CD14-positive monocyte (primary cell): ENCODE measurements around the gene CCDC186. TPM values are rescaled to one million over a fixed set of nuclear protein-coding genes. Genes with fewer than 3 reads are reported as not detected.

Source experiments
- DNase-seq, 3 donors: peaks; one replicate each; pipeline ENCODE4 v3.0.0-alpha.2; 2011 to 2022
- H2AFZ ChIP-seq: 2 replicates; pipeline ENCODE4 v1.6.0; 2012; ENCODE audit warnings: mild to moderate bottlenecking, low read depth, low read length, inconsistent platforms; ENCODE audit not compliant: insufficient read depth, poor library complexity, severe bottlenecking
- H3K27ac ChIP-seq, 2 donors: 1 replicate in 1 of 2; 2 replicates in 1 of 2; pipeline ENCODE4 v1.5.1; 2012 to 2013; ENCODE audit warnings: low read length in 2 of 2, control low read depth in 1 of 2, inconsistent platforms in 1 of 2, low read depth in 1 of 2, mild to moderate bottlenecking in 1 of 2
- H3K27me3 ChIP-seq, 2 donors: one replicate each; pipeline versions ENCODE4 v1.6.0 to v1.6.1; 2011 to 2013; ENCODE audit warnings: low read length in 2 of 2; ENCODE audit not compliant: control insufficient read depth in 2 of 2, insufficient read depth in 2 of 2
- H3K36me3 ChIP-seq, 2 donors: replicated peaks in 1 of 2; 1 replicate in 1 of 2; 2 replicates in 1 of 2; pipeline versions ENCODE4 v1.5.1 to v1.6.1; 2012 to 2013; ENCODE audit warnings: low read length in 2 of 2, control low read depth in 1 of 2, inconsistent platforms in 1 of 2, mild to moderate bottlenecking in 1 of 2; ENCODE audit not compliant: insufficient read depth in 2 of 2, control insufficient read depth in 1 of 2
- H3K4me1 ChIP-seq, 2 donors: 1 replicate in 1 of 2; 2 replicates in 1 of 2; pipeline versions ENCODE4 v1.5.1 to v1.6.1; 2012 to 2013; ENCODE audit warnings: low read length in 2 of 2, control low read depth in 1 of 2, inconsistent platforms in 1 of 2, mild to moderate bottlenecking in 1 of 2, moderate library complexity in 1 of 2; ENCODE audit not compliant: insufficient read depth in 2 of 2, control insufficient read depth in 1 of 2
- H3K4me2 ChIP-seq: replicated peaks from 2 replicates; pipeline ENCODE3; 2012; ENCODE audit warnings: low read length, moderate library complexity, mild to moderate bottlenecking; ENCODE audit not compliant: poor library complexity, severe bottlenecking; ENCODE audit errors: extremely low read depth
- H3K4me3 ChIP-seq, 3 experiments: fragments of 200-600 bp in 1 of 3; sonication (generic) in 1 of 3; replicated peaks in 1 of 3; 1 replicate in 2 of 3; 2 replicates in 1 of 3; pipeline ENCODE4 v1.5.1; 2011 to 2013; ENCODE audit warnings: low read length in 3 of 3, mild to moderate bottlenecking in 3 of 3, control low read depth in 2 of 3, low read depth in 2 of 3, inconsistent platforms in 1 of 3, moderate library complexity in 1 of 3
- H3K79me2 ChIP-seq: 2 replicates; pipeline ENCODE4 v1.6.0; 2012; ENCODE audit warnings: mild to moderate bottlenecking, control low read depth, inconsistent platforms, low read length, moderate library complexity; ENCODE audit not compliant: insufficient read depth
- H3K9ac ChIP-seq: 2 replicates; pipeline ENCODE4 v1.6.0; 2017; ENCODE audit warnings: low read length, mild to moderate bottlenecking; ENCODE audit not compliant: insufficient read depth, poor library complexity, severe bottlenecking
- H3K9me3 ChIP-seq, 2 donors: replicated peaks in 1 of 2; 1 replicate in 1 of 2; 2 replicates in 1 of 2; pipeline versions ENCODE4 v1.5.1 to v1.6.1; 2012 to 2013; ENCODE audit warnings: low read length in 2 of 2, control low read depth in 1 of 2; ENCODE audit not compliant: control insufficient read depth in 1 of 2, insufficient read depth in 1 of 2
- H4K20me1 ChIP-seq: 2 replicates; pipeline ENCODE4 v1.6.0; 2012; ENCODE audit warnings: mild to moderate bottlenecking, low read length, control low read depth, moderate library complexity; ENCODE audit not compliant: insufficient read depth
- H3K27ac Mint-ChIP-seq, 7 donors: one replicate each; pipeline ENCODE4 v1.8.0; 2020; ENCODE audit warnings: mild to moderate bottlenecking in 7 of 7, mixed read lengths in 7 of 7, moderate library complexity in 6 of 7, inconsistent platforms in 2 of 7
- H3K27me3 Mint-ChIP-seq, 3 donors: one replicate each; pipeline ENCODE4 v1.8.0; 2021 to 2022; ENCODE audit warnings: low read depth in 3 of 3, mild to moderate bottlenecking in 3 of 3, mixed read lengths in 3 of 3, moderate library complexity in 3 of 3, inconsistent platforms in 1 of 3
- H3K36me3 Mint-ChIP-seq, 2 donors: one replicate each; pipeline ENCODE4 v1.8.0; 2020; ENCODE audit warnings: mixed read lengths in 2 of 2, inconsistent platforms in 1 of 2, mild to moderate bottlenecking in 1 of 2
- H3K4me1 Mint-ChIP-seq: one replicate; pipeline ENCODE4 v1.8.0; 2020; ENCODE audit warnings: mild to moderate bottlenecking, mixed read lengths
- H3K4me3 Mint-ChIP-seq, 2 donors: one replicate each; pipeline ENCODE4 v1.8.0; 2020; ENCODE audit warnings: mild to moderate bottlenecking in 2 of 2, mixed read lengths in 2 of 2, moderate library complexity in 1 of 2
- H3K9me3 Mint-ChIP-seq, 7 donors: one replicate each; pipeline ENCODE4 v1.8.0; 2020 to 2022; ENCODE audit warnings: mixed read lengths in 7 of 7, mild to moderate bottlenecking in 6 of 7, moderate library complexity in 6 of 7, inconsistent platforms in 2 of 7
- CTCF ChIP-seq: fragments of 200-600 bp; IDR thresholded peaks from one replicate; pipeline ENCODE4 v1.8.0; 2022; ENCODE audit warnings: antibody characterized with exemption, mild to moderate bottlenecking
- WGBS: methylation state at CpG from one replicate; pipeline ENCODE4 v1.1.5; 2013; ENCODE audit warnings: missing lambda C conversion rate; ENCODE audit not compliant: insufficient coverage; 5-methylcytosine and 5-hydroxymethylcytosine counted together
- intact Hi-C, 2 donors: fragments of 100-400 bp; cut with micrococcal nuclease; formaldehyde crosslinking; loops; one replicate each; pipeline versions ENCODE4 v1.15.0 to v1.15.1; 2023
- polyA plus RNA-seq, 3 donors: library from polyadenylated mRNA; depleted of rRNA in 1 of 3; unstranded in 2 of 3; stranded (reverse) in 1 of 3; fragments of 300-500 nt in 2 of 3; fragments of >200 nt in 1 of 3; fragmentation: Illumina TruSeq in 2 of 3; gene quantifications; 1 replicate in 2 of 3; 2 replicates in 1 of 3; pipeline ENCODE4 v1.2.3, GENCODE V29; 2012 to 2021

The CCDC186 gene
- polyA plus RNA-seq, 3 donors = 6.9 to 9.8 (median 8.9) TPM

GRCh38 chr10:114117728-114118127 lies 56.3 kb downstream of the CCDC186 start:
- H3K36me3 Mint-ChIP-seq = peaks cover 14 to 16% of the 10 kb centered on the region in 2 donors
- Histone ChIP-seq H4K20me1 (no peaks in the 10 kb centered on the region), H3K27me3 (no peaks in the 10 kb centered on the region), H3K4me2 (no peak overlapping the region), H3K27ac (no peak overlapping the region), H3K4me1 (no peaks in the 10 kb centered on the region), H3K9ac (no peak overlapping the region), H3K79me2 (no peaks in the 10 kb centered on the region), H2AFZ (no peak overlapping the region), H3K9me3 (no peaks in the 10 kb centered on the region), H3K36me3 (peaks cover 0 to 19% of the 10 kb centered on the region in 2 donors), H3K4me3 (no peak overlapping the region)
- no peak for TF ChIP-seq CTCF
- WGBS = no CpG with 5 or more reads among the region's 2 CpGs
- H3K4me3 Mint-ChIP-seq = no peak overlapping the region
- H3K4me1 Mint-ChIP-seq = no peaks in the 10 kb centered on the region
- no peaks in the 10 kb centered on the region for H3K9me3 Mint-ChIP-seq
- no peak for DNase-seq
- no peak overlapping the region for H3K27ac Mint-ChIP-seq
- intact Hi-C loops = loop anchor here in 1 of 2 donors (10.0 kb wide), 1 partner anchor 413 kb away; no protein-coding TSS in a partner anchor
- H3K27me3 Mint-ChIP-seq = peaks cover 0 to 9% (median 2%) of the 10 kb centered on the region in 3 donors

GRCh38 chr10:114115661-114116445 lies 58.1 kb downstream of the CCDC186 start:
- no peak overlapping the region for H3K4me2 ChIP-seq
- H3K36me3 Mint-ChIP-seq = peaks cover 6 to 12% of the 10 kb centered on the region in 2 donors
- WGBS = 92% methylated on average over 2 of the region's 8 CpGs
- no peaks in the 10 kb centered on the region for H3K79me2 ChIP-seq
- no peak overlapping the region for H2AFZ ChIP-seq
- no peaks in the 10 kb centered on the region for H3K4me1 ChIP-seq
- no peak overlapping the region for H3K4me3 Mint-ChIP-seq
- peaks cover 0 to 9% (median 2%) of the 10 kb centered on the region in 3 donors for H3K27me3 Mint-ChIP-seq
- no peak for DNase-seq
- no peaks in the 10 kb centered on the region for H3K27me3 ChIP-seq
- no peaks in the 10 kb centered on the region for H3K4me1 Mint-ChIP-seq
- intact Hi-C loops = loop anchor here in 1 of 2 donors (10.0 kb wide), 1 partner anchor 411 kb away; no protein-coding TSS in a partner anchor
- peaks cover 0 to 7% of the 10 kb centered on the region in 2 donors for H3K36me3 ChIP-seq
- no peak overlapping the region for H3K4me3 ChIP-seq
- no peak overlapping the region for H3K27ac ChIP-seq
- H3K9ac ChIP-seq = no peak overlapping the region
- no peaks in the 10 kb centered on the region for H4K20me1 ChIP-seq
- no peak overlapping the region for H3K27ac Mint-ChIP-seq
- no peaks in the 10 kb centered on the region for H3K9me3 Mint-ChIP-seq
- TF ChIP-seq CTCF = no peak
- no peaks in the 10 kb centered on the region for H3K9me3 ChIP-seq
